RWPE2 (cell line): ENCODE results near the gene XPO6.

Experiments used
- ATAC-seq: fragments of 200-7000 bp; cut with Tn5 transposase; 3 replicates; pipeline ENCODE4 v1.9.1; 2021; ENCODE audit warnings: low read depth
- DNase-seq: peaks from one replicate; pipeline ENCODE4 v3.0.0-alpha.2; 2020; ENCODE audit warnings: low spot score
- H3K27ac ChIP-seq: fragments of 450-650 bp; 2 replicates; pipeline ENCODE4 v1.5.1; 2017; ENCODE audit warnings: mild to moderate bottlenecking; ENCODE audit not compliant: poor library complexity, severe bottlenecking
- H3K27me3 ChIP-seq: fragments of 250-450 bp; sonication (Bioruptor Pico); 2 replicates; pipeline ENCODE4 v1.5.1; 2021; ENCODE audit warnings: mild to moderate bottlenecking, moderate library complexity; ENCODE audit not compliant: insufficient read depth, poor library complexity, severe bottlenecking
- H3K36me3 ChIP-seq: fragments of 250-450 bp; sonication (Bioruptor Pico); 2 replicates; pipeline ENCODE4 v1.5.1; 2020; ENCODE audit warnings: low read depth, mild to moderate bottlenecking, moderate library complexity
- H3K4me1 ChIP-seq: fragments of 250-450 bp; sonication (Bioruptor Pico); 2 replicates; pipeline ENCODE4 v1.5.1; 2021; ENCODE audit warnings: mild to moderate bottlenecking, moderate library complexity; ENCODE audit not compliant: insufficient read depth, poor library complexity, severe bottlenecking
- H3K4me3 ChIP-seq: fragments of 250-450 bp; sonication (Bioruptor Pico); 2 replicates; pipeline ENCODE4 v1.5.1; 2021; ENCODE audit warnings: mild to moderate bottlenecking, moderate library complexity; ENCODE audit not compliant: severe bottlenecking
- H3K9me3 ChIP-seq: fragments of 250-450 bp; sonication (Bioruptor Pico); 2 replicates; pipeline ENCODE4 v1.5.1; 2021; ENCODE audit warnings: mild to moderate bottlenecking, moderate library complexity; ENCODE audit not compliant: severe bottlenecking
- TF ChIP-seq, protein P1 (sequence below): fragments of 450-650 bp; IDR thresholded peaks from one replicate; pipeline ENCODE4 v1.5.1; 2017; ENCODE audit warnings: mild to moderate bottlenecking, moderate library complexity; ENCODE audit not compliant: poor library complexity, severe bottlenecking

The XPO6 gene

GRCh38 chr16:28205974-28206373 is 5.8 kb downstream of the XPO6 start:
- Histone ChIP-seq H3K4me3 (no peak overlapping the region), H3K9me3 (no peaks in the 10 kb centered on the region), H3K27ac (no peak overlapping the region), H3K4me1 (peaks cover 6% of the 10 kb centered on the region), H3K36me3 (peaks cover 90% of the 10 kb centered on the region), H3K27me3 (no peaks in the 10 kb centered on the region)
- ATAC-seq (no peak), DNase-seq (no peak)
- TF ChIP-seq, protein P1, sequence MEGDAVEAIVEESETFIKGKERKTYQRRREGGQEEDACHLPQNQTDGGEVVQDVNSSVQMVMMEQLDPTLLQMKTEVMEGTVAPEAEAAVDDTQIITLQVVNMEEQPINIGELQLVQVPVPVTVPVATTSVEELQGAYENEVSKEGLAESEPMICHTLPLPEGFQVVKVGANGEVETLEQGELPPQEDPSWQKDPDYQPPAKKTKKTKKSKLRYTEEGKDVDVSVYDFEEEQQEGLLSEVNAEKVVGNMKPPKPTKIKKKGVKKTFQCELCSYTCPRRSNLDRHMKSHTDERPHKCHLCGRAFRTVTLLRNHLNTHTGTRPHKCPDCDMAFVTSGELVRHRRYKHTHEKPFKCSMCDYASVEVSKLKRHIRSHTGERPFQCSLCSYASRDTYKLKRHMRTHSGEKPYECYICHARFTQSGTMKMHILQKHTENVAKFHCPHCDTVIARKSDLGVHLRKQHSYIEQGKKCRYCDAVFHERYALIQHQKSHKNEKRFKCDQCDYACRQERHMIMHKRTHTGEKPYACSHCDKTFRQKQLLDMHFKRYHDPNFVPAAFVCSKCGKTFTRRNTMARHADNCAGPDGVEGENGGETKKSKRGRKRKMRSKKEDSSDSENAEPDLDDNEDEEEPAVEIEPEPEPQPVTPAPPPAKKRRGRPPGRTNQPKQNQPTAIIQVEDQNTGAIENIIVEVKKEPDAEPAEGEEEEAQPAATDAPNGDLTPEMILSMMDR, result no peak

- Histone ChIP-seq H3K27me3 (no peaks in the 10 kb centered on the region), H3K4me3 (no peak overlapping the region), H3K27ac (no peak overlapping the region), H3K4me1 (peaks cover 6% of the 10 kb centered on the region), H3K36me3 (peaks cover 91% of the 10 kb centered on the region), H3K9me3 (no peaks in the 10 kb centered on the region)
- TF ChIP-seq, protein P1, result no peak
- ATAC-seq, result no peak
- DNase-seq, result no peak
These were observed 6.5 kb downstream of the XPO6 start for GRCh38 chr16:28205117-28205899.

DNA sequence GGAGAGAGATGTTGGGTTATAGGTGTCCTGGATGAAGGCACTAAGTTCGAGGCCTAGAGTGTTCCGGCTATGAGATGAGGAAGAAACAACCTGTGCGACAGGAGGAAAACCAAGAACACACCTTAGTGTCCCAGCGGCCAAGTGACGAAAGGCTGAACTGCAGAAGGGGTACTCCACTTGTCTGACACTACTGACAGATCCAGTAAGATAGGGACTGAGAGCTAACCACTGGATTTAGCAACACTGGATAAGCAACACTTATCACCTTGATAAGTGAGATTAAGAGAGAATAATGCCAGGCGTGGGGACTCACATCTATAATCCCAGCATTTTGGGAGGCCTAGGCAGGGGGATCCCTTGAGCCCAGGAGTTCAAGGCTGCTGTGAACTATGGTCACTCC is 7.1 kb downstream of the XPO6 start:
- peaks cover 87% of the 10 kb centered on the region for H3K36me3 ChIP-seq
- ATAC-seq (no peak), DNase-seq (no peak)
- H3K4me1 ChIP-seq, result peaks cover 4% of the 10 kb centered on the region
- no peak overlapping the region for H3K4me3 ChIP-seq
- H3K27me3 ChIP-seq, result no peaks in the 10 kb centered on the region
- TF ChIP-seq, protein P1, result no peak
- H3K9me3 ChIP-seq, result no peaks in the 10 kb centered on the region
- no peak overlapping the region for H3K27ac ChIP-seq

- H3K27me3 ChIP-seq, result no peaks in the 10 kb centered on the region
- no peak overlapping the region for H3K4me3 ChIP-seq
- ATAC-seq (no peak), DNase-seq (no peak)
- H3K9me3 ChIP-seq, result no peaks in the 10 kb centered on the region
- TF ChIP-seq, protein P1, result no peak
- no peak overlapping the region for H3K27ac ChIP-seq
- H3K36me3 ChIP-seq, result peaks cover 86% of the 10 kb centered on the region
- H3K4me1 ChIP-seq, result peaks cover 4% of the 10 kb centered on the region
These were observed 7.6 kb downstream of the XPO6 start for GRCh38 chr16:28204204-28204603.

- H3K4me3 ChIP-seq, result no peak overlapping the region
- ATAC-seq, result no peak
- DNase-seq, result no peak
- H3K27me3 ChIP-seq, result no peaks in the 10 kb centered on the region
- no peaks in the 10 kb centered on the region for H3K9me3 ChIP-seq
- no peak overlapping the region for H3K27ac ChIP-seq
- H3K4me1 ChIP-seq, result no peaks in the 10 kb centered on the region
- H3K36me3 ChIP-seq, result peaks cover 80% of the 10 kb centered on the region
- TF ChIP-seq, protein P1, result no peak
These were observed 9.5 kb downstream of the XPO6 start for GRCh38 chr16:28202147-28202746.
